H9 (cell line): ENCODE measurements around the gene FMO3. TPM values are rescaled to one million over a fixed set of nuclear protein-coding genes. Genes with fewer than 3 reads are reported as not detected.
A peak's percentile ranks its signal among the peaks of the same experiment; 100 is the strongest.

Experiments
- DNase-seq: peaks from one replicate; pipeline ENCODE4 v3.0.0-alpha.2; 2017
- H2AFZ ChIP-seq: one replicate; pipeline ENCODE4 v1.6.1; 2013; ENCODE audit warnings: mild to moderate bottlenecking, low read length, control low read depth, moderate library complexity
- H2AK5ac ChIP-seq: 2 replicates; pipeline ENCODE4 v1.6.1; 2013; ENCODE audit warnings: low read length, control low read depth, mixed read lengths; ENCODE audit not compliant: insufficient read length
- H2BK120ac ChIP-seq: one replicate; pipeline ENCODE4 v1.6.1; 2013; ENCODE audit warnings: low read depth, mild to moderate bottlenecking, low read length, control low read depth, inconsistent platforms; ENCODE audit not compliant: poor library complexity, severe bottlenecking
- H2BK12ac ChIP-seq: 2 replicates; pipeline ENCODE4 v1.6.1; 2013; ENCODE audit warnings: low read length, control low read depth, mixed read lengths, low read depth; ENCODE audit not compliant: insufficient read length
- H2BK15ac ChIP-seq: 2 replicates; pipeline ENCODE4 v1.6.1; 2013; ENCODE audit warnings: low read depth, low read length, control low read depth
- H2BK20ac ChIP-seq: one replicate; pipeline ENCODE4 v1.6.1; 2013; ENCODE audit warnings: low read depth, mild to moderate bottlenecking, low read length, control low read depth, inconsistent platforms; ENCODE audit not compliant: poor library complexity, severe bottlenecking
- H2BK5ac ChIP-seq: 2 replicates; pipeline ENCODE4 v1.6.1; 2013; ENCODE audit warnings: low read length, control low read depth, mixed read lengths; ENCODE audit not compliant: insufficient read length
- H3K14ac ChIP-seq: 2 replicates; pipeline ENCODE4 v1.6.1; 2013; ENCODE audit warnings: low read length, control low read depth; ENCODE audit not compliant: insufficient read depth
- H3K18ac ChIP-seq: 2 replicates; pipeline ENCODE4 v1.6.1; 2013; ENCODE audit warnings: low read depth, mild to moderate bottlenecking, mixed read lengths, low read length, control low read depth; ENCODE audit not compliant: insufficient read length
- H3K23ac ChIP-seq: 2 replicates; pipeline ENCODE4 v1.6.1; 2013; ENCODE audit warnings: low read length, control low read depth, mixed read lengths, low read depth; ENCODE audit not compliant: insufficient read length
- H3K23me2 ChIP-seq: 2 replicates; pipeline ENCODE4 v1.6.1; 2013; ENCODE audit warnings: low read depth, mild to moderate bottlenecking, mixed read lengths, low read length, control low read depth; ENCODE audit not compliant: insufficient read length, poor library complexity, severe bottlenecking
- H3K27ac ChIP-seq: 2 replicates; pipeline ENCODE4 v1.5.1; 2013; ENCODE audit warnings: low read length, control low read depth, mixed read lengths, low read depth; ENCODE audit not compliant: insufficient read length
- H3K27me3 ChIP-seq: 2 replicates; pipeline ENCODE4 v1.6.1; 2013; ENCODE audit warnings: low read length, control low read depth, inconsistent platforms; ENCODE audit not compliant: insufficient read depth
- H3K4ac ChIP-seq: 2 replicates; pipeline ENCODE4 v1.6.1; 2013; ENCODE audit warnings: low read depth, mild to moderate bottlenecking, control low read depth, inconsistent platforms, low read length, moderate library complexity
- H3K4me1 ChIP-seq: 2 replicates; pipeline ENCODE4 v1.6.1; 2013; ENCODE audit warnings: low read length, control low read depth, inconsistent platforms; ENCODE audit not compliant: insufficient read depth
- H3K4me2 ChIP-seq: 2 replicates; pipeline ENCODE4 v1.6.1; 2013; ENCODE audit warnings: low read length, control low read depth, mixed read lengths; ENCODE audit not compliant: insufficient read length, insufficient read depth
- H3K56ac ChIP-seq: 2 replicates; pipeline ENCODE4 v1.6.1; 2013; ENCODE audit warnings: low read depth, mild to moderate bottlenecking, mixed read lengths, low read length, control low read depth; ENCODE audit not compliant: insufficient read length
- H3K79me1 ChIP-seq: 2 replicates; pipeline ENCODE4 v1.6.1; 2013; ENCODE audit warnings: low read depth, mild to moderate bottlenecking, moderate library complexity, low read length, control low read depth, inconsistent platforms; ENCODE audit not compliant: insufficient read depth, poor library complexity, severe bottlenecking
- H3K79me2 ChIP-seq: 2 replicates; pipeline ENCODE4 v1.6.1; 2013; ENCODE audit warnings: low read length, control low read depth, inconsistent platforms; ENCODE audit not compliant: insufficient read depth
- H3K9ac ChIP-seq: 2 replicates; pipeline ENCODE4 v1.6.1; 2013; ENCODE audit warnings: low read length, control low read depth, mixed read lengths; ENCODE audit not compliant: insufficient read length; ENCODE audit errors: extremely low read depth
- H3K9me3 ChIP-seq: one replicate; pipeline ENCODE4 v1.6.1; 2013; ENCODE audit warnings: low read depth, low read length, inconsistent platforms; ENCODE audit not compliant: control insufficient read depth
- H3T11ph ChIP-seq: one replicate; pipeline ENCODE4 v1.6.1; 2013; ENCODE audit warnings: mild to moderate bottlenecking, low read length, control low read depth, inconsistent platforms
- H4K20me1 ChIP-seq: one replicate; pipeline ENCODE4 v1.6.1; 2013; ENCODE audit not compliant: control insufficient read depth, insufficient read length, insufficient read depth
- H4K5ac ChIP-seq: 2 replicates; pipeline ENCODE4 v1.6.1; 2013; ENCODE audit warnings: low read depth, mild to moderate bottlenecking, mixed read lengths, low read length, control low read depth; ENCODE audit not compliant: insufficient read length
- H4K8ac ChIP-seq: replicated peaks from 2 replicates; pipeline ENCODE4 v1.6.1; 2013; ENCODE audit warnings: low read length, control low read depth, mixed read lengths, low read depth; ENCODE audit not compliant: insufficient read length
- H4K91ac ChIP-seq: 2 replicates; pipeline ENCODE4 v1.6.1; 2013; ENCODE audit warnings: low read depth, mild to moderate bottlenecking, moderate library complexity, mixed read lengths, low read length, control low read depth; ENCODE audit not compliant: insufficient read length
- H3K27ac Mint-ChIP-seq, 3 experiments: 2 replicates in 2 of 3; 3 replicates in 1 of 3; pipeline ENCODE4 v1.8.0; 2020 to 2021; ENCODE audit warnings: mixed read lengths in 3 of 3, mild to moderate bottlenecking in 1 of 3, moderate library complexity in 1 of 3
- H3K27me3 Mint-ChIP-seq: 2 replicates; pipeline ENCODE4 v1.8.0; 2021; ENCODE audit warnings: low read depth, mild to moderate bottlenecking, moderate library complexity, mixed read lengths
- H3K36me3 Mint-ChIP-seq, 3 experiments: 2 replicates in 2 of 3; 3 replicates in 1 of 3; pipeline ENCODE4 v1.8.0; 2020 to 2021; ENCODE audit warnings: low read depth in 3 of 3, mixed read lengths in 3 of 3; ENCODE audit not compliant: insufficient read depth in 1 of 3
- H3K4me1 Mint-ChIP-seq, 2 experiments: 2 replicates each; pipeline ENCODE4 v1.8.0; 2020; ENCODE audit warnings: mixed read lengths in 2 of 2
- H3K4me3 Mint-ChIP-seq, 2 experiments: 2 replicates in 1 of 2; 3 replicates in 1 of 2; pipeline ENCODE4 v1.8.0; 2020 to 2021; ENCODE audit warnings: mild to moderate bottlenecking in 2 of 2, mixed read lengths in 2 of 2, moderate library complexity in 1 of 2
- H3K9me3 Mint-ChIP-seq, 2 experiments: 2 replicates in 1 of 2; 3 replicates in 1 of 2; pipeline ENCODE4 v1.8.0; 2020; ENCODE audit warnings: mild to moderate bottlenecking in 2 of 2, mixed read lengths in 2 of 2, moderate library complexity in 1 of 2
- CTCF ChIP-seq: fragments of 200-600 bp; sonication (generic); conservative IDR thresholded peaks from 3 replicates; pipeline ENCODE4 v1.8.0; 2021; ENCODE audit warnings: antibody characterized with exemption, mild to moderate bottlenecking
- total RNA-seq: library from RNA; stranded (reverse); gene quantifications from 2 replicates; pipeline ENCODE4 v1.2.1, GENCODE V29; 2021

The FMO3 gene
- total RNA-seq, 1 experiment from 2014 or later: not detected

DNA sequence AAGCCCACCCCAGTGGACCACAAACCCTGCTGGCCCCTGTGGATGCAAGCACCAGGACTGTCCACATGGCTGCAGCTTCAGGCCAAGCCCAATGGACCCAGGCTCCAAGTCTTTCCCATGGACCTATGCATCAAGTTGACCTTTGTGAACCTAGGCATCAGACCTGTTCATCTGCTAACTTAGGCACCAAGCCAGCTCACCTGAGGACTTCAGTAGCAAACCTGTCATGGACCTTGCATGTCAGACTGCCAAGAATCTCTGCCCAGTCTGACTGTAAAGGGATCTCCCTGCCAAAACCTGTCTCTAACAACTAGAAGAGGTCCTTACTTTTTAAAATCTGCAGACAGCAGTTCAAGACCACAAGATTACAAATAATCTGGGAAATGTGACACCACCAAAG is 37.8 kb downstream of the FMO3 start:
- no peak for DNase-seq
- no peaks in the 10 kb centered on the region for H3K27me3 ChIP-seq
- no peak overlapping the region for H2BK120ac ChIP-seq
- H3K79me1 ChIP-seq: no peaks in the 10 kb centered on the region
- no peak overlapping the region for H3K23ac ChIP-seq
- H2BK20ac ChIP-seq: no peak overlapping the region
- no peaks in the 10 kb centered on the region for H3K9me3 ChIP-seq
- H3K18ac ChIP-seq: no peak overlapping the region
- no peak overlapping the region for H3K27ac ChIP-seq
- no peak overlapping the region for H2BK12ac ChIP-seq
- H3K14ac ChIP-seq: no peak overlapping the region
- no peak overlapping the region for H4K91ac ChIP-seq
- no peak overlapping the region for H2AK5ac ChIP-seq
- no peaks in the 10 kb centered on the region for H3K27me3 Mint-ChIP-seq
- no peak overlapping the region for H3T11ph ChIP-seq
- H3K4me1 ChIP-seq: no peaks in the 10 kb centered on the region
- no peak overlapping the region for H3K4me2 ChIP-seq
- H4K8ac ChIP-seq: no peak overlapping the region
- H3K4me3 Mint-ChIP-seq: no peak overlapping the region
- H3K56ac ChIP-seq: no peak overlapping the region
- H4K5ac ChIP-seq: no peak overlapping the region
- H3K27ac Mint-ChIP-seq: peak overlapping the region in 1 of 3 experiments; percentile 2; a peak in 1 of 7 replicates
- H2BK5ac ChIP-seq: no peak overlapping the region
- H3K9me3 Mint-ChIP-seq: no peaks in the 10 kb centered on the region
- no peak overlapping the region for H2AFZ ChIP-seq
- no peak overlapping the region for H3K4ac ChIP-seq
- no peak overlapping the region for H2BK15ac ChIP-seq
- no peak overlapping the region for H3K9ac ChIP-seq
- no peaks in the 10 kb centered on the region for H3K23me2 ChIP-seq
- H3K4me1 Mint-ChIP-seq: no peaks in the 10 kb centered on the region
- H3K36me3 Mint-ChIP-seq: no peaks in the 10 kb centered on the region
- TF ChIP-seq CTCF: no peak
- H3K79me2 ChIP-seq: no peaks in the 10 kb centered on the region
- no peaks in the 10 kb centered on the region for H4K20me1 ChIP-seq
